Right lobe of liver (tissue), 6 donors: ENCODE measurements around the gene NKX6-1. TPM values are rescaled to one million over a fixed set of nuclear protein-coding genes. Genes with fewer than 3 reads are reported as not detected.

ENCODE experiments used
- ATAC-seq, 4 donors: fragments of 200-7000 bp; cut with Tn5 transposase; one replicate each; pipeline ENCODE4 v1.9.1; 2020; ENCODE audit warnings: mild to moderate bottlenecking in 4 of 4, moderate library complexity in 4 of 4
- DNase-seq, 3 donors: peaks; one replicate each; pipeline ENCODE4 v3.0.0-alpha.2; 2020
- H3K27ac ChIP-seq, 3 donors: fragments of 200-600 bp; one replicate each; pipeline ENCODE4 v1.8.0; 2022
- H3K27me3 ChIP-seq, 2 donors: fragments of 200-600 bp; one replicate each; pipeline ENCODE4 v1.8.0; 2022
- H3K36me3 ChIP-seq, 4 donors: fragments of 200-600 bp; sonication (generic) in 1 of 4; one replicate each; pipeline versions ENCODE4 v1.5.1 to v1.8.0; 2017 to 2022; ENCODE audit warnings: control low read depth in 1 of 4
- H3K4me1 ChIP-seq, 4 donors: fragments of 200-600 bp; sonication (generic) in 1 of 4; one replicate each; pipeline versions ENCODE4 v1.5.1 to v1.8.0; 2017 to 2022; ENCODE audit warnings: control low read depth in 1 of 4
- H3K4me3 ChIP-seq, 3 donors: fragments of 200-600 bp; one replicate each; pipeline ENCODE4 v1.8.0; 2022
- H3K9me3 ChIP-seq, 4 donors: fragments of 200-600 bp; sonication (generic) in 1 of 4; one replicate each; pipeline versions ENCODE4 v1.5.1 to v1.8.0; 2017 to 2022; ENCODE audit warnings: control low read depth in 1 of 4
- POLR2A ChIP-seq: fragments of 450-650 bp; IDR thresholded peaks from one replicate; pipeline ENCODE4 v1.6.1; 2017; ENCODE audit warnings: antibody characterized with exemption, mild to moderate bottlenecking
- WGBS: methylation state at CpG from one replicate; pipeline ENCODE4 v1.1.6; 2018; ENCODE audit warnings: low coverage, low lambda C conversion rate; ENCODE audit not compliant: insufficient coverage; ENCODE audit errors: missing lambda C conversion rate; 5-methylcytosine and 5-hydroxymethylcytosine counted together
- intact Hi-C, 2 donors: fragments of 100-400 bp; cut with DNase I; formaldehyde crosslinking; loops; one replicate each; pipeline versions ENCODE4 v1.11.2 to v1.14.1; 2022
- long read RNA-seq: library from polyadenylated mRNA; unstranded; transcript quantifications from one replicate; pipeline ENCODE4 v2.0.0, GENCODE V29; 2019
- total RNA-seq, 6 experiments: library from RNA; depleted of rRNA in 2 of 6; stranded (reverse); fragments of >200 nt in 2 of 6; fragmentation: NEBNext Ultra II Directional in 3 of 6; extraction: Animal tissue kit (Norgen Biotek cat#: 25700) in 3 of 6; gene quantifications; one replicate each; pipeline versions ENCODE4 v1.1.0 to v1.2.4, GENCODE V29; 2016 to 2023
- TF ChIP-seq, protein P1 (sequence below), 4 donors: fragments of 200-600 bp in 3 of 4; fragments of 450-650 bp in 1 of 4; IDR thresholded peaks; one replicate each; pipeline versions ENCODE4 v1.5.1 to v1.8.0; 2016 to 2022; ENCODE audit warnings: antibody characterized with exemption in 4 of 4, mild to moderate bottlenecking in 2 of 4
- donor health status: DM: no; HTN: yes; CAD: no.
- donor health status: DM: no; HTN: no; CAD: no.
- donor health status: DM: no; HTN: no; CAD: no.
- donor health status: DM: no; HTN: yes; CAD: no.
- donor health status: DM: no; HTN: yes; CAD: no.

The NKX6-1 gene
- not detected for total RNA-seq
- long read RNA-seq = 0 reads

GRCh38 chr4:84498935-84499623 is at the start of gene NKX6-1:
NKX6-1 (minus strand) TSS chr4:84499292; CDS start chr4:84498228, 1,064 bp downstream.
- peak; percentile 53 to 74 (median 67) for ATAC-seq
- peak in 1 of 3 donors; percentile 53 for DNase-seq
- intact Hi-C loops = no loop called here
- Histone ChIP-seq H3K4me1 (peaks cover 0 to 20% (median 8%) of the 10 kb centered on the region in 4 donors), H3K27me3 (peaks cover 36 to 83% of the 10 kb centered on the region in 2 donors), H3K9me3 (no peaks in the 10 kb centered on the region), H3K27ac (no peak within 1 kb of the TSS), H3K4me3 (peak within 1 kb of the TSS; percentile 12 to 37 (median 23)), H3K36me3 (no peaks in the 10 kb centered on the region)
- TF ChIP-seq, protein P1, sequence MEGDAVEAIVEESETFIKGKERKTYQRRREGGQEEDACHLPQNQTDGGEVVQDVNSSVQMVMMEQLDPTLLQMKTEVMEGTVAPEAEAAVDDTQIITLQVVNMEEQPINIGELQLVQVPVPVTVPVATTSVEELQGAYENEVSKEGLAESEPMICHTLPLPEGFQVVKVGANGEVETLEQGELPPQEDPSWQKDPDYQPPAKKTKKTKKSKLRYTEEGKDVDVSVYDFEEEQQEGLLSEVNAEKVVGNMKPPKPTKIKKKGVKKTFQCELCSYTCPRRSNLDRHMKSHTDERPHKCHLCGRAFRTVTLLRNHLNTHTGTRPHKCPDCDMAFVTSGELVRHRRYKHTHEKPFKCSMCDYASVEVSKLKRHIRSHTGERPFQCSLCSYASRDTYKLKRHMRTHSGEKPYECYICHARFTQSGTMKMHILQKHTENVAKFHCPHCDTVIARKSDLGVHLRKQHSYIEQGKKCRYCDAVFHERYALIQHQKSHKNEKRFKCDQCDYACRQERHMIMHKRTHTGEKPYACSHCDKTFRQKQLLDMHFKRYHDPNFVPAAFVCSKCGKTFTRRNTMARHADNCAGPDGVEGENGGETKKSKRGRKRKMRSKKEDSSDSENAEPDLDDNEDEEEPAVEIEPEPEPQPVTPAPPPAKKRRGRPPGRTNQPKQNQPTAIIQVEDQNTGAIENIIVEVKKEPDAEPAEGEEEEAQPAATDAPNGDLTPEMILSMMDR (IDR thresholded peaks at IDR 0.05) = no peak
- TF ChIP-seq POLR2A = no peak
- 6% methylated on average over 42 of the region's 47 CpGs for WGBS

- ATAC-seq (no peak), DNase-seq (no peak)
- H3K36me3 ChIP-seq = no peaks in the 10 kb centered on the region
- TF ChIP-seq POLR2A = no peak
- TF ChIP-seq, protein P1 (IDR thresholded peaks at IDR 0.05) = no peak
- no peak overlapping the region for H3K27ac ChIP-seq
- H3K4me1 ChIP-seq = no peaks in the 10 kb centered on the region
- H3K27me3 ChIP-seq = no peaks in the 10 kb centered on the region
- no peaks in the 10 kb centered on the region for H3K9me3 ChIP-seq
- 22% methylated on average over 1 of the region's 3 CpGs for WGBS
- no peak overlapping the region for H3K4me3 ChIP-seq
- intact Hi-C loops = no loop called here
These were observed 48.1 kb upstream of the NKX6-1 start for GRCh38 chr4:84547211-84547610.

DNA sequence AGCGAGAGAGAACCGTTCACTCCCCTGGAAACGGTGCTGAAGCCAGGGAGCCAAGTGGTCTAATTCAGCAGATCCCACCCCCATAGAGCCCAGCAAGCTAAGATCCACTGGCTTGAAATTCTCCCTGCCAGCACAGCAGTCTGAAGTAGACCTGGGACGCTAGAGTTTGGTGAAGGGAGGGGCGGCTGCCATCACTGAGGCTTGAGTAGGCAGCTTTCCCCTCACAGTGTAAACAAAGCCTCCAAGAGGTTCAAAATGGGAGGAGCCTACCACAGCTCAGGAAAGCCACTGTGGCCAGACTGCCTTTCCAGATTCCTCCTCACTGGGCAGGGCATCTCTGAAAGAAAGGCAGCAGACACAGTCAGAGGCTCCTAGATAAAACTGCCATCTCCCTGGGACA is 46.0 kb upstream of the NKX6-1 start:
- H3K27me3 ChIP-seq = no peaks in the 10 kb centered on the region
- H3K9me3 ChIP-seq = no peaks in the 10 kb centered on the region
- no peak for TF ChIP-seq POLR2A
- TF ChIP-seq, protein P1 (IDR thresholded peaks at IDR 0.05) = no peak
- no peaks in the 10 kb centered on the region for H3K36me3 ChIP-seq
- WGBS = 58% methylated on average over 2 of the region's 5 CpGs
- DNase-seq = no peak
- no peaks in the 10 kb centered on the region for H3K4me1 ChIP-seq
- no peak overlapping the region for H3K4me3 ChIP-seq
- intact Hi-C loops = no loop called here
- no peak for ATAC-seq
- H3K27ac ChIP-seq = no peak overlapping the region

GRCh38 chr4:84535901-84536300 is 36.8 kb upstream of the NKX6-1 start:
- intact Hi-C loops = no loop called here
- WGBS = 74% methylated on average over 2 of the region's 2 CpGs

More at GRCh38 chr4:84535901-84536300, 36.8 kb upstream of the NKX6-1 start:
- ATAC-seq (no peak), DNase-seq (no peak)
- H3K27me3 ChIP-seq = no peaks in the 10 kb centered on the region
- H3K27ac ChIP-seq = no peak overlapping the region
- no peak for TF ChIP-seq POLR2A
- TF ChIP-seq, protein P1 (IDR thresholded peaks at IDR 0.05) = no peak
- H3K36me3 ChIP-seq = no peaks in the 10 kb centered on the region
- H3K4me1 ChIP-seq = no peaks in the 10 kb centered on the region
- no peaks in the 10 kb centered on the region for H3K9me3 ChIP-seq
- H3K4me3 ChIP-seq = no peak overlapping the region
